Inflammatory macrophage treated with lipopolysaccharide for 4 hours (primary cell): ENCODE results near the gene DKK3.

ENCODE experiments used
- DNase-seq: peaks from one replicate; pipeline ENCODE4 v3.0.0-alpha.2; 2020

DKK3 gene

DNA sequence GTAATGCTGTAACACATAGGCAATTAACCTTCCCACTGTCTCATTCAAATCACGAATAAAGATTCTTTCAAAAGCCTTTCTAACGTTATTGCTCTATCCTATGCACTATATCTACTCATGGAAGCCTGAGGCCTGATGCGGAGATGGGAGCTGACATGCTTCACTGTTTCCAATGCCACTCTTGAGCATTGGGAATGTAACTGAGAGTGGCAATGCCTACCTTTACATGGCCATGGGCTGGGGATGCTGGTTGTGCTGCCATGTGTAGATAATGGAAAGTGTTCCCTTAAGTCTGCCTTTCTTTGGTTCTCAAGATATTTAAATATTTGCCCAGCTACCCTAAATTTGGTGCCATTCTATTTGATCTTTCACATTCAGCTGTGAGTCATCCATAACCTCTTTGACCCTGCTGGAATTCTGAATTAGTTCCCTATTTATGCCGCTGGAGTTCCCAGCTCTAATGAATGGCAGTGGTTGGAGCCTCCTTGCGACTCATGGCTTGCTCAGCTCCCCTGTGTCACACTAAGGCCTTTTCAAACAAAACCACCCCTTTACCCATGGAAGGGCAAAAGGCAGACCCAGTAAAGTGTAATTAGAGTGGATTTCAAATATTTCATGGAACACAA, 21.4 kb upstream of the DKK3 start:
- peak; percentile 54 for DNase-seq

- DNase-seq: no peak
Measured at GRCh38 chr11:12029119-12029518, 20.7 kb upstream of the DKK3 start.

- no peak for DNase-seq
Measured at GRCh38 chr11:12028303-12028702, 19.9 kb upstream of the DKK3 start.

GRCh38 chr11:12026331-12027211, 18.1 kb upstream of the DKK3 start:
- DNase-seq: peak; percentile 23

DNA sequence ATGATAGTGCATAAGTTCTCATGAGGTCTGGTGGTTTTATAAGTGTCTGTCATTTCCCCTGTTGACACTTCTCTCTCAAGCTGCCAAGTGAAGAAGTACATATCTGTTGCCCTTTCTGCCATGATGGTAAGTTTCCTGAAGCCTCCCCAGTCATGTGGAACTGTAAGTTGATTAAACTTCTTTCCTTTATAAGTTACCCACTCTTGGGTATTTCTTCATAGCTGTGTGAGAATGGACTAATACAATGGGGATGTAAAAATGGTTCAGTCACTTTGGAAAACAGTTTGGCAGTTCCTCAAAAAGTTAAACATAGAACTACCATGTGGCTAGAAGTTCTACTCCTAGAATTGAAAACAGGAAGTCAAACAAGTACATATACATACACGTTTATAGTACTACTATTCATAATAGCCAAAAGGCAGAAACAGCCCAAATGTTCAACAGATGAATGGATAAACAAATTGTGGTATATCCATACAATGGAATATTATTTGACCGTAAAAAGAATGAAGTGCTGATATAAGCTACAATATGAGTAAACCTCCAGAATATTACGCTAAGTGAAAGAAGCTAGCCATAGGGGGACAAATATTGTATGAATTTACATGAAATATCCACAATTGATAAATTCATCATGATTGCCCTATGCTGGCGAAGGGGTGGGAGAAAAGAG, 16.0 kb upstream of the DKK3 start:
- peak; percentile 56 for DNase-seq

GRCh38 chr11:12023015-12023414, 14.6 kb upstream of the DKK3 start:
- DNase-seq: no peak

DNA sequence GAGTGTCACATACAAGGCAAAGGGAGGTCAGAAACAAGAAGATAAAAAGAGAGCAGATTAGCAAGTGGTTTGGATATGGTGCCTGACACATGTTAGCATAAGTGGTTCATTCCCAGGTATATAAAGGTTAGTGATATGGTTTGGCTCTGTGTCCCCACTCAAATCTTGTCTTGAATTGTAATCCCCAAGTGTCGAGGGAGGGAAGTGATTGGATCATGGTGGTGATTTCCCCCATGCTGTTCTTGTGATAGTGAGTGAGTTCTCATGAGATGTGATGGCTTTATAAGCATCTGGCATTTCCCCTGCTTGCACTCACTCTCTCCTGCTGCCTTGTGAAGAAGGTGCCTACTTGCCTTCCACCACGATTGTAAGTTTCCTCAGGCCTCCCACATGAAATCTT, 12.1 kb upstream of the DKK3 start:
- DNase-seq: no peak

- DNase-seq: no peak
Measured at GRCh38 chr11:12019866-12020416, 11.5 kb upstream of the DKK3 start.

GRCh38 chr11:12019337-12019736, 10.9 kb upstream of the DKK3 start:
- DNase-seq: no peak

DNA sequence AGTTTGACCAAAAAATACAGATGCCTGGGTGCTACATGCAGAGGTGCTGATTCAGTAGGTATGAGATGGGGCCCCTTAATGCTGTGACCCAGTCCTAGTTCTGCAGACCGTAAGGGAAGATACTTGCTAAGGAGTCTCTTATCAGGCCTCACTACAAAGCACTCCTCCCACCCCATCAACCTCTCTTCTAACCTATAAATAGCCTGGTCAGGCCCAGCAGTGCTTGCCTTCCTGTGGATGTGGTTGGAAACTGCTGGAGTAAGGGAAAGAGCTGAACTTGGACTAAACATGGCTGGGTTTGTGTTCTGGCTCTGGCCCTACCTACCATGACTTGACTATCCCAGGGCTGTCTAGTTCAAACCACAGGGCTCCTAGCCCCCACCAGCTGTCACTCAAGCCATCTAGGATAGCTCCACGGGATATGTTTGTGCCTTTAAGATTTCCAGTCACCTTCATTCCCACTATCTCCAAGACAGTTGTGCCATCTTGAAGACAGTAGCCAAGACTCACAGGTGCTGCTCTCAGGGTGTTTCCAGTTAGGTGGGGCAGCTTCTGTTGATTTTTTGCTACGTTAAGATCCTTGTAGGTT, 9.5 kb upstream of the DKK3 start:
- DNase-seq: no peak

DNA sequence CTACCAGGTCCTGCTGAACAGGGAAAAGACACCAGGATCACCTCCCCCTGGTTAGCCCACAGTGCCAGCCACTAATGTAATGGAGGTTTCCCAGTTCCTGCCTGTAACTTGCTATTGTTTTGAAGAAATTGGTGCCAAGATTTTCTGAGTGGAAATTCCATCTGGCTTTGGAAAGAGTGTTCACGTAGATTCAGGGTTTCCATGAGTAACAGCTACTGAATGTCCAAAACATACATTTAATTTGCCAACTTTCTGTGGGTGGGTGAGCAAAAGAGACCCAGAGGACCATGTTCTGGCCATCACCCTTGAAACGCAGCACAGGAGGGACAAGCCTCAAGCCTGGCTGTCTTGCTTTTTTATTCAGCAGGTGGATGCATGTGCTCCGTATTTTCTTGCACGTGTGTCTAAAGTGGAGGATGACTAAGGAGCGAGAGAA, 8.8 kb upstream of the DKK3 start:
- no peak for DNase-seq

GRCh38 chr11:12016246-12016645, 7.8 kb upstream of the DKK3 start:
- DNase-seq: no peak

GRCh38 chr11:12015486-12015885, 7.1 kb upstream of the DKK3 start:
- DNase-seq: no peak

- DNase-seq: no peak
Measured at GRCh38 chr11:12013781-12014180, 5.4 kb upstream of the DKK3 start.

GRCh38 chr11:12009617-12010321, 1.3 kb upstream of the DKK3 start:
- DNase-seq: no peak

DNA sequence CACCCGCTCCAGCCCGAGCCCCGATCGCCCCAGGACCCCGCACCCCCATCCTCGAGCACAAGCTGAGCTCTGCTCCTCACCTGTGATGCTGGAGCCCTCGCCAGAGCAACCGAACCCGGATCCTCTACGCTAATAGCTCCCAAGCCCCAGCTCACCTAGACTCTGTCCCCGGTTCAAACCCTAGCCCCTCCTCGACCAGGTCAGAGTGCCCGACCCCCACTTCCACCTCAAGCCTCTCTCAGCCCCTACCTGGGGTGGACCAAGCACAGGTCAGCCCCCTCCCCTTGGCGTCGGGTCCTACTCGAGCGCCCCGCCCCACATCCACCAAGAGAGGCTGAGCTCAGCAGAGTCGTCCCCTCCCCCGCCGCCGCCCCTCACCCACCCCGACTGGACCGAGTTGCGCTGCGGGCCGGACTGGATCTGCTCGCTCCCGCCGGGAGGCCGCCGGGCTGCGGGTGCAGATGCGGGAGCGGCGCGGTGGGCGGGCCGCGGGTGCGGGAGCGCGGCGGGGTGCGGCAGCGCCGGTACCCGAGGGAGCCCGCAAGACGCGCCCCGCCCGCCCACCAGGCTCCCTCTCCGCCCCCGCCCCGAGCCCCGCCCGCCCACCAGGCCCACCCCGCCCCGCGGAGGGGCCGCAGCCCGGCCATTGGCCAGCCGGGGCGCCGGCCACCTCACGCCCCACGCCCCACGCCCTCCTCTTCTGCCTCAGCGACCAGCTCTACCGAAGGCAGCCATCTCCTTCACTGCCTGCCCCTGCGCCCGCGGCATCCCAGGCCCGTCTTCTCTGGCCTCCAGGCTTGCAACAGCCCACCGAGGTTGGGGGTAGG, 577 bp upstream of the DKK3 start:
- DNase-seq: no peak

GRCh38 chr11:12007230-12007593, 1.2 kb downstream of the DKK3 start:
- no peak for DNase-seq

GRCh38 chr11:12006552-12007229, 1.7 kb downstream of the DKK3 start:
- no peak for DNase-seq

- DNase-seq: no peak
Measured at GRCh38 chr11:12005476-12005875, 3.0 kb downstream of the DKK3 start.

DNA sequence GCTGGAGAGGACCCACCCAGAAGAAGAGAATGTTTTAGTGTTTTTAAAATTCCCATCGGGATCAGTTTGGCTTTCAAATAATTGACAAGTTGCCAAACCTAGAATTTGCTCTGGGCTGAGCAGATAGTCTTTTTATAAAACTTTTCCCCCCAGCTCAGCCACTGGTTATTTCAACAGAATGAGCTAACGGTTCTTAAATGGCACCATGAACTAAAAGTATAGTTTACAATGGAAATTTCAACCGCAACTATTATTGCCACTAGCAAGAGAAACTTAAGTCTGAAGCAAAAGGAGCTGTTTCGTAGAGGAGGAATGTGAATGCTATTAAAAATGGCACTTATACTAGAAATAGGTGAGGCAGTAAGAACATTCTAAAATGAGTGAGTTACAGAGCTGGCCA, 3.4 kb downstream of the DKK3 start:
- DNase-seq: no peak

- DNase-seq: no peak
Measured at GRCh38 chr11:12003815-12004214, 4.6 kb downstream of the DKK3 start.
